SJSA1 (cell line): ENCODE measurements around the gene C1QC. TPM values are rescaled to one million over a fixed set of nuclear protein-coding genes. Genes with fewer than 3 reads are reported as not detected.
A peak's percentile ranks its signal among the peaks of the same experiment; 100 is the strongest.

Experiments used
- DNase-seq, 2 experiments: peaks; one replicate each; pipeline ENCODE4 v3.0.0-alpha.2; 2015 to 2020; ENCODE audit warnings: low spot score in 2 of 2, low read depth in 1 of 2
- H3K27ac ChIP-seq: fragments of 250-450 bp; sonication (Bioruptor Pico); 2 replicates; pipeline ENCODE4 v1.5.1; 2020; ENCODE audit warnings: mild to moderate bottlenecking, moderate library complexity
- H3K27me3 ChIP-seq: fragments of 250-450 bp; sonication (Bioruptor Pico); replicated peaks from 2 replicates; pipeline ENCODE4 v1.5.1; 2020; ENCODE audit warnings: mild to moderate bottlenecking, moderate library complexity
- H3K36me3 ChIP-seq: fragments of 250-450 bp; sonication (Bioruptor Pico); 2 replicates; pipeline ENCODE4 v1.5.1; 2020; ENCODE audit warnings: mild to moderate bottlenecking
- H3K4me1 ChIP-seq: fragments of 250-450 bp; sonication (Bioruptor Pico); replicated peaks from 2 replicates; pipeline ENCODE4 v1.6.1; 2021; ENCODE audit warnings: mild to moderate bottlenecking
- H3K4me3 ChIP-seq: fragments of 250-450 bp; sonication (Bioruptor Pico); 2 replicates; pipeline ENCODE4 v1.5.1; 2020; ENCODE audit warnings: mild to moderate bottlenecking
- H3K9me3 ChIP-seq: fragments of 250-450 bp; sonication (Bioruptor Pico); replicated peaks from 2 replicates; pipeline ENCODE4 v1.5.1; 2020; ENCODE audit warnings: mild to moderate bottlenecking
- total RNA-seq: library from RNA; depleted of rRNA; stranded (reverse); fragments of >200 nt; shearing (Covaris generic); gene quantifications from 2 replicates; pipeline ENCODE4 v1.2.3, GENCODE V29; 2014

Gene C1QC
- total RNA-seq, 1 experiment from 2014 or later = not detected

DNA sequence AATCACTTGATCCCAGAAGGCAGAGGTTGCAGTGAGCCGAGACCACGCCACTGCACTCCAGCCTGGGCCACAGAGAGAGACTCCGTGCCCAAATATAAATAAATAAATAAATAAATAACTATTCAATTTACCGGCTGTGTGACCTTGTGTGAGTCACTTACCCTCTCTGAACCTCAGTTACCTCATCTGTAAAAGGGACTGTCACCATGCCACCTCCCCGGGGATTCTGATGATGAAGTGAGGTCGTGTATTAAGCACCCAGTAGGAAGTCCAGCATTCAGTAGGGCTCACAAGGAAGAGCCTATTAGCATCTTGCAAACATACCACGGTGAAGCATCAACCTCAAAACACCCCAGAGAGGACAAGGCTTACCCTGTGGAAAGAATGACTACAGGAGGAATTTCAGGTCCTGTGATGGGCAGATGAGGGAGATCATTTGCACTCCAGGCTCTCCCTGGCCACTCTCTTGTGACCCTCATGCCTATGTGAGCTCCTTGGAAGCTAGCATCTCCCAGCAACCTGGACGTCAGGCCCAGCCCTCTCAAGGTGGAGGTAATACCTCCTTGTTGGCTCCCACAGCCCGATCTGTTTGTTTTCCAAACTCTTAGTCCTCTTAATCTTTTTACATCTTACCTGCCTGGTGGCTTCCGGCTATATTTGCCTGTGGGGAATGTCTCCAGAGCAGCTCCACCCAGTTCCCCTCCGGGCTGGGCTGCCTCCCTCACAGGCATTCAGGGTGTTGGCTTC, 14.6 kb upstream of the C1QC start:
- H3K27ac ChIP-seq = no peak overlapping the region
- peaks cover 69% of the 10 kb centered on the region for H3K27me3 ChIP-seq
- no peaks in the 10 kb centered on the region for H3K4me1 ChIP-seq
- no peak overlapping the region for H3K4me3 ChIP-seq
- H3K36me3 ChIP-seq = no peaks in the 10 kb centered on the region
- DNase-seq = no peak
- no peaks in the 10 kb centered on the region for H3K9me3 ChIP-seq

DNA sequence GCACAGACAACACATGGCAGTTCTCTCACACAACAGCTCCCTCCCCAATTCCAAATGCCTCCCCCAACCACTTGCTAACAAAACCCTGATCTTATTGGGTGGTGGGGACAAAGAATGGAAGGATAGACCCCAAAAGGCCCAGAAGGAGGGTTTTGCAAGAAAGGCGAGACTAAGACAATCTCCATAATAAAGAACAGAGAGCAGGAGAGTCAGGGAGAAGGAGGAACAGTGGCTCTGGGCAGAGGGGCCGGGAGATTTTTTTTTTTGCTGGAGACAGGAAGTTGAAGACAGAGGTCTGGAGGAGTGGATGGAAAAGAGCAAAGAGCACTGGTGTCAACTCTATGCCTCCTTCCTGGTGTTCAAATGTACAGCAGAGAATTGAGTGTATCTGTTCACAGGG, 13.5 kb upstream of the C1QC start:
- H3K9me3 ChIP-seq = no peaks in the 10 kb centered on the region
- H3K27me3 ChIP-seq = peaks cover 70% of the 10 kb centered on the region
- H3K4me3 ChIP-seq = no peak overlapping the region
- no peak for DNase-seq
- H3K4me1 ChIP-seq = no peaks in the 10 kb centered on the region
- no peaks in the 10 kb centered on the region for H3K36me3 ChIP-seq
- no peak overlapping the region for H3K27ac ChIP-seq

DNA sequence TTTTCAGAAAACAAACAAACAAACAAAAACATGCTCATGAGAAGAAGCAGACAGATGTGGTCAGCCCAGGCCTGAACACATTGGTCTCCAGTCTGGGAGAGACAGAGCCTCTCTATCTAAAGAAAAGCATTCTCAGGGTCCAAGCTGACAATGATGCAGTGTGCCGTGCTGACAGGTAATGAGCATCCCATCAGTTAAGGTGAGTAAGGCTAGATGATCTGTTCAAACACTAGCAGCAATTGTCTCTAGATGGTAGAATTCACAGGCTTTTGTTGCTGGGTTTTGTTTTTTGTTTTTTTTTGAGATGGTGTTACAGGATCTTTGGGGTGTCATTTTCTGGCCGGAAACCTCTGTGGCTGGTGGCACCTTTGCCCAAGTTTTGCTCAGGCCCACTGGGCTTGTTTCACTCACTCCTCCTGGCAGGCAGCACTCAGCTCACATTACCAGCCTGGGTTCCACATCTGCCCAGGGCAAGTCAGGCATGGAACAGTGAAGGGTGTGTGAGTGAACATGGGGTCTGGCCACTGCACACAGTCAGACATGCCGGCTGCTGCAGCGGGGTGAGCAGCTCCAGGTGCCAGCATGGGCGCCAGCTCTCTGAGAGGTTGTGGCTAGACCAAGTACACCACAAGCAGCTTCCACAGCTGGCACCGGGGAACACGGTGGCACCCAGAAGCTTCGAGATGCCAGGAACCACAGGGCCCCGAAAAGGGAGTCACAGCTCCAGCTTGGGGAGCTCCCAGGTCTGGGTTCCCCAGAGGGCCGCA, 9.6 kb upstream of the C1QC start:
- Histone ChIP-seq H3K27ac (no peak overlapping the region), H3K4me1 (no peaks in the 10 kb centered on the region), H3K9me3 (no peaks in the 10 kb centered on the region), H3K27me3 (peaks cover 50% of the 10 kb centered on the region), H3K36me3 (no peaks in the 10 kb centered on the region), H3K4me3 (no peak overlapping the region)
- DNase-seq = no peak

DNA sequence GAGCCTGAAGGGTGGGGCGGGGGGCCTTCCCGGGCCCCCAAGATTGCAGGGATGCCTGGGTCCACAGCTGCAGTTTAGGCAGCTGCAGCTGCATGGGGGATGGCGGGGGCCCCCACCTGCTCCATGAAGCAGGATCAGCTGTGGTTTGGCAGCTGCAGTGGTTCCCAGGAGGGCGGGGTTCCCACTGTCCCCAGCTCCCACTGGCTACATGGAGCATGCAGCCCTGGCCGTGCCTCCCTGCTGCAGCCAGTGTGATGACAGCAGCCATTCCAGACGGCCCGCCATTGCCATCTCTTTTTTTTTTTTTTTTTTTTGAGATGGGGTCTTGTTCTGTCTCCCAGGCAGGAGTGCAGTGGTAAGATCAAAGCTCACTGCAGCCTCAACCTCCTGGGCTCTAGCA, 8.0 kb upstream of the C1QC start:
- H3K9me3 ChIP-seq = no peaks in the 10 kb centered on the region
- H3K27me3 ChIP-seq = peaks cover 43% of the 10 kb centered on the region
- no peaks in the 10 kb centered on the region for H3K4me1 ChIP-seq
- no peak for DNase-seq
- no peak overlapping the region for H3K4me3 ChIP-seq
- no peak overlapping the region for H3K27ac ChIP-seq
- no peaks in the 10 kb centered on the region for H3K36me3 ChIP-seq

DNA sequence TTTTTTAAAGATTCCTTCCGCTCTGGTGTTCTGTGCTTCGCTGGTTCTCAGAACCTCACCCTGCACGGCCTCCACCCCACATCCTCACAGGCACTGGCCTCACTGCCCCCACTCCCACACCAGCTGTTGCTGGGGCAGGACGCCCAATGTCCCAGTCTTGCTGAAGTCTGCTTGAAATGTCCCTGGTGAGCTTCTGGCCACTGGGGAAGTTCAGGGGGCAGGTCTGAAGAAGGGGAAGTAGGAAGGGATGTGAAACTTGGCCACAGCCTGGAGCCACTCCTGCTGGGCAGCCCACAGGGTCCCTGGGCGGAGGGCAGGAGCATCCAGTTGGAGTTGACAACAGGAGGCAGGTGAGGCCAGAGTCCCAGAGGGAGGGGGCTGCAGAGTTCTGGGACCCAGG, 7.1 kb upstream of the C1QC start, which contains the start of gene C1QA:
Gene C1QA, plus strand, starts transcription at position 276 of the 400 bp plus-strand sequence. CDS start 989 bp downstream, outside the sequence.
- Histone ChIP-seq H3K4me3 (no peak within 1 kb of the TSS), H3K27me3 (peaks cover 35% of the 10 kb centered on the region), H3K9me3 (no peaks in the 10 kb centered on the region), H3K27ac (no peak within 1 kb of the TSS), H3K4me1 (no peaks in the 10 kb centered on the region), H3K36me3 (no peaks in the 10 kb centered on the region)
- no peak for DNase-seq

DNA sequence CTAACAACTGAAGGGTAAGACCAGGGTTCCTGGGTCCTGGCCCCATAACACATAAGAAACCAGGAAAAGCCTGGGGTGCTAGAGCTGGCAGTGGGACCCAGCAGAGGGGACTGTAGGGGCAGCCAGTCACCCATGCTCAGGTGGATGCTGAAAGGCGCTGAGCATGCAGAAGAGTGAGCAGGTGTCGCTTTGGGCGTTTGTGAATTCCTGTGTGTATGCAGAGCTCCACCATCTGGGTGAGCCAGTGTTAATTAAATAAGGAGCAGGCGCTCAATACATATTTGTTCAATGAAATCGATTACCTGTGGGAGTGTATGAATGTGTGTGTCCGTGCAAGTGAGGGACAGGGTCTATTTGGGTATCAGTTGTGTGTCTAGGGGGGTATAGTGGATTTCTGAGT, 6.5 kb upstream of the C1QC start:
- no peak overlapping the region for H3K4me3 ChIP-seq
- no peaks in the 10 kb centered on the region for H3K36me3 ChIP-seq
- H3K27ac ChIP-seq = no peak overlapping the region
- H3K4me1 ChIP-seq = no peaks in the 10 kb centered on the region
- peaks cover 29% of the 10 kb centered on the region for H3K27me3 ChIP-seq
- no peak for DNase-seq
- H3K9me3 ChIP-seq = no peaks in the 10 kb centered on the region

DNA sequence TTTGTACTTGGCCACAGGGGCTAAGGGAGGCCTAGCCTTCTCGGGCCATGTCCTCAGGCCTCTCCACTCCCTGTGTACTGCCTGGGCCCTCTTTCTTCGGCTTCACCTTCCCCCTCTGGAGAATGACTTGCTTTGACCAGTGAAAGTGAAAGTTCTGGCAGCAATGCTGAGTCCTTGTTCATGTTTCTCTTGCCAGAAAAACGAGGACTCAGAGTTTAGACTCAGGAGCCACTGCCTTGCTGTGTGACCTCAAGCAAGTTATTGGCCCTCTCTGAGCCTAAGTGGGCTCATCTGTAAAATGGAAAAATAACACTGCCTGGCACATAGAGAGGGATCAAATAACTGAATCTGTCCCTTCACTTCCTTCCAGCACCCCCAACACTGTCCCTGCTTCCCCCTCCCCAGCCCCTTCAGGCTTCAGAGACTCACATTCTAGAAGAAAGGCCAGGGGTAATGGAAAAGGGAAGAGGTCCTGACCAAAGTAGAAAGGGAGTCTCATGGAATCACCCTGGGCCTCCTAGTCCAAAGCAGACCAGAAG, 5.5 kb upstream of the C1QC start:
- Histone ChIP-seq H3K27ac (no peak overlapping the region), H3K4me3 (no peak overlapping the region), H3K9me3 (no peaks in the 10 kb centered on the region), H3K27me3 (peaks cover 24% of the 10 kb centered on the region), H3K4me1 (no peaks in the 10 kb centered on the region), H3K36me3 (no peaks in the 10 kb centered on the region)
- no peak for DNase-seq

DNA sequence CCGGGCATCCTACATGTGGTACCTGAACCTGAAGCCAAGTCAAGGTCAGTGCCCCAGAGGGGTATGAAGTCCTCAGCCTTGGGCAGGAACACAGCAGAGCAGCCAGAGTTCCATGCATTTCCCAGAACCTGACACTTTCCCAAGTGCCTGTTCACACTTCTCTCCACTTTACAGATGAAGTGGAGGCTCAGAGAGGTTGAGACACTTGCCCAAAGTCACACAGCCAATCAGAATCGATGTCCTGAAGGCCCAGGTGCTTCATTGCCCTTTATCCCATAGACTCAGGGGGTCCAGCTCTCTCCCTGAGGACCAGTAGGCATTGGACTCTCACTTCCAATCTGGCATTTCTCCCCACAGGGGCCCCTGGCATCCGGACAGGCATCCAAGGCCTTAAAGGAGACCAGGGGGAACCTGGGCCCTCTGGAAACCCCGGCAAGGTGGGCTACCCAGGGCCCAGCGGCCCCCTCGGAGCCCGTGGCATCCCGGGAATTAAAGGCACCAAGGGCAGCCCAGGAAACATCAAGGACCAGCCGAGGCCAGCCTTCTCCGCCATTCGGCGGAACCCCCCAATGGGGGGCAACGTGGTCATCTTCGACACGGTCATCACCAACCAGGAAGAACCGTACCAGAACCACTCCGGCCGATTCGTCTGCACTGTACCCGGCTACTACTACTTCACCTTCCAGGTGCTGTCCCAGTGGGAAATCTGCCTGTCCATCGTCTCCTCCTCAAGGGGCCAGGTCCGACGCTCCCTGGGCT, 4.8 kb upstream of the C1QC start:
- no peaks in the 10 kb centered on the region for H3K36me3 ChIP-seq
- H3K27ac ChIP-seq = no peak overlapping the region
- H3K4me1 ChIP-seq = no peaks in the 10 kb centered on the region
- no peaks in the 10 kb centered on the region for H3K9me3 ChIP-seq
- DNase-seq = no peak
- peaks cover 20% of the 10 kb centered on the region for H3K27me3 ChIP-seq
- no peak overlapping the region for H3K4me3 ChIP-seq

DNA sequence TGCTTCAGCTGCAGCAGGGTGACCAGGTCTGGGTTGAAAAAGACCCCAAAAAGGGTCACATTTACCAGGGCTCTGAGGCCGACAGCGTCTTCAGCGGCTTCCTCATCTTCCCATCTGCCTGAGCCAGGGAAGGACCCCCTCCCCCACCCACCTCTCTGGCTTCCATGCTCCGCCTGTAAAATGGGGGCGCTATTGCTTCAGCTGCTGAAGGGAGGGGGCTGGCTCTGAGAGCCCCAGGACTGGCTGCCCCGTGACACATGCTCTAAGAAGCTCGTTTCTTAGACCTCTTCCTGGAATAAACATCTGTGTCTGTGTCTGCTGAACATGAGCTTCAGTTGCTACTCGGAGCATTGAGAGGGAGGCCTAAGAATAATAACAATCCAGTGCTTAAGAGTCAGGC, 4.1 kb upstream of the C1QC start:
- no peak for DNase-seq

DNA sequence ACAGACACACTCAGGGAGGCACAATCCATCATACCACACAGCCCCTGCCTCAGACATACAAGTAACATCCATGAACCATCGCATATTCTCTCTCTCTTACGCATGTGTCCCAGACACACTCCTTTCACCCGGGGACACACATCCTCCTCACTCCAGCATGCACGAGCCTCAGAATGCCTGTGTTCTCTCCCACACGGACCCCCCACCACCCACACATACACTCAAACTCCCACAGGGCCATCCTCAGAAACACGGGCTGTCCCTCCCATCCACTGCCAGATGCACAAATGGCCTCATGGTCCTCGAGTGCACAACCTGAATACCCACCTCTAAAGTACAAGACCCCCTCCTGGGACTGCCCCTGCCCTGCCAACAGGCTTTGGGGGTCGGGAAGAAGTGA, 2.2 kb upstream of the C1QC start:
- Histone ChIP-seq H3K36me3 (no peaks in the 10 kb centered on the region), H3K27ac (no peak overlapping the region), H3K27me3 (no peaks in the 10 kb centered on the region; the same call in none of the 2 replicates), H3K4me3 (no peak overlapping the region), H3K4me1 (no peaks in the 10 kb centered on the region), H3K9me3 (no peaks in the 10 kb centered on the region)
- DNase-seq = no peak

More for the DNA sequence above, 4.1 kb upstream of the C1QC start:
- Histone ChIP-seq H3K9me3 (no peaks in the 10 kb centered on the region), H3K27ac (no peak overlapping the region), H3K4me1 (no peaks in the 10 kb centered on the region), H3K36me3 (no peaks in the 10 kb centered on the region), H3K4me3 (no peak overlapping the region), H3K27me3 (peaks cover 15% of the 10 kb centered on the region)

DNA sequence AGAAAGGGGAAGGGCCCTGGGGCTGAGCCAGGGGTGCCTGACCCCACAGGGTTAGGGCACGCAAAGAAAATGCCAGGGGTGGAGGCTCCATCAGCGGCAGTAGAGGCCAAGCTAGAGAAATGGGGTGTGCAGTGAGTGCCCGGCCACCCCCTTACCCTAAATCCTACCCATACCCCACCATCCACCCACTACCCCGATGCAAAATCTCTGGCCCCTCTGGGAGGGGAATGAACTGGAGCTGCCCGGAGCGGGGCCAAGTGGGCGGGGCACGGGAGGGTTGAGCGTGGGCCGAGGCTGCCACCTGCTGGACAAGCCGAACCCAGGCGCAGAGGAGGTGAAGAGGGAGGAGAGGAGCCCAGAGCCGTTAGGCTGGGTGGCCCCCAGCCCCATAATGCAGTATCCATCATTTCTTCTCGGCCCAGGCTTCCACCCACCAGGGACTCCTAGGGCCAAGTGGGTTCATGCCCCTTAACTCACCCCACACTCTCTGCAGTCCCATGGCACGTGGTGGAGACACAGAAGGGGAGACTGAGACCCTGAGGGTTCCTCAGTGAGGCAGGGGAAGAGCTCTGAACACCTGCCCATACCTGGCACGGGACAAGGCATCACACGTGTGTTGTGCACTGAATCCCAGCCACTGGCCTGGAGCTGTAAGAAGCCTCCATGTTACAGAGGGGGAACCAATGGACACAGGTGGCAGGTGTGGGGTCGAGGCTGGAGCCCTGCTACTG, 1.4 kb upstream of the C1QC start:
- H3K4me3 ChIP-seq = no peak overlapping the region
- DNase-seq = peak; percentile 48 to 78
- no peaks in the 10 kb centered on the region for H3K4me1 ChIP-seq
- no peaks in the 10 kb centered on the region for H3K36me3 ChIP-seq
- no peaks in the 10 kb centered on the region for H3K9me3 ChIP-seq
- H3K27ac ChIP-seq = no peak overlapping the region
- H3K27me3 ChIP-seq = no peaks in the 10 kb centered on the region

DNA sequence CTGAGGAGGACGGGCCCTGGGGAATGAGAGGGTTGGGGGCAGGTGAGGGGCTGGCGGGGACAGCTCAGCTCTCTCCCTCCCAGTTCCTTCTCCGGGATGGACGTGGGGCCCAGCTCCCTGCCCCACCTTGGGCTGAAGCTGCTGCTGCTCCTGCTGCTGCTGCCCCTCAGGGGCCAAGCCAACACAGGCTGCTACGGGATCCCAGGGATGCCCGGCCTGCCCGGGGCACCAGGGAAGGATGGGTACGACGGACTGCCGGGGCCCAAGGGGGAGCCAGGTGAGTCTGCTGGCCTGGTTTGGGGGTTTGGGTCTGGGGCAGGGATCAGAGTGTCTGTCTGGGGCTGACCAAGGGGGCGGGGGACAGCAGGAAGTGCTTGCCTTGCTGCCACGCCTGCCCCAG, 495 bp downstream of the C1QC start:
- no peaks in the 10 kb centered on the region for H3K9me3 ChIP-seq
- no peak overlapping the region for H3K4me3 ChIP-seq
- H3K27me3 ChIP-seq = no peaks in the 10 kb centered on the region; the same call in 1 of the 2 replicates
- DNase-seq = no peak
- H3K36me3 ChIP-seq = no peaks in the 10 kb centered on the region
- H3K27ac ChIP-seq = no peak overlapping the region
- no peaks in the 10 kb centered on the region for H3K4me1 ChIP-seq

DNA sequence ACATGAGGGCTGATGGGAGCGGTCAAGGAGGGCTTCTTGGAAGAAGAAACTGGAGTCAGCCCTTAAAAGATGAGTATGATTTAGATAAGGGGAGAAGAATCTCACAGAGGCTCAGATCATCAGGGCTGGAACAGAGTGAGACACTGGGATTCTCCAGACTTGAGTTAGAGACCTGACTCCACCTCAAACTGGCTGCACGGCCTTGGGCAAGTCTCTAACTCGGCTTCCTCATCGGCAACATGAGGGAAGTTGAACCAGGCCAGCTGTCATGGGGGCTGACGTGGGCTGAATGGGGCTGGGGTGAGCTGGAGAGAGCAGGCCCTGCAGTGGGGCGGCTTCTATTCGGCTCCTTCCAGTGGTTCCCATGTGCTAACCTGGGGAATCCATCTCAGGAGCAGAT, 2.5 kb downstream of the C1QC start:
- Histone ChIP-seq H3K27me3 (peaks cover 3% of the 10 kb centered on the region; the same call in 1 of the 2 replicates), H3K4me1 (no peaks in the 10 kb centered on the region), H3K4me3 (no peak overlapping the region), H3K9me3 (no peaks in the 10 kb centered on the region), H3K36me3 (no peaks in the 10 kb centered on the region), H3K27ac (no peak overlapping the region)
- DNase-seq = no peak
